ENCODE results near the gene ANK3.

Gene ANK3

DNA sequence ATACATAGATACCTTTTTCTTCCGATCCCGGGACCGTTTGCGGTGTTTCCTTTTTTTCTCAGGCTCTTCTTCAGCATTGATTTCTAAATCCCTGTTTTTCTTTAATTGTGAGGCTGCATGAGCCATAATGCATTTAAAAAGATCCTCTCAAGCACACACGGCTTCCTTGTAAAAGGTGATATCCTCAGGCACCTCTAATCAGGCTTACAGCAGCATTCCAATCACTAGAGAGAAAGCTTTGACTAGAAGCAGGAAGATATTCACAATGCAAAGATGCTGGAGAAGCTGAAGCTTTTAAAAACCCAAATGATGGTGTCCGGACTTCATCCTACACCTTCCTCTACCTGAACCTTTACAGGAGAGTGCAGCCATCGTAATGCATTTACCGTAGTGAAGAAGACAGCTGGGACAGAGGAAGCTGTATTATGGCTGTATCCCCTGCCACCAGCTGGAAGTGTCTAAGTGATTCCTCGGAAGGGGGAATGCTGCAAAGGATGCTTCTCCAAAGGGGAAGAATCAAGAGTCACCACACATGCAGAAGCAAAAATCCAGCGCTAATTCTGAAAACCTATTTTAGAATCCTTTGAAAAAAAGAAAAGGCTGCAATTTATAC lies at the start of gene ANK3:
TSS of gene ANK3 (minus strand) at position 463 of the 613 bp plus-strand sequence. CDS start at position 126, 337 bp downstream.
- DNase-seq (ENCODE audit: low read depth in 2 of 2): no peak

DNA sequence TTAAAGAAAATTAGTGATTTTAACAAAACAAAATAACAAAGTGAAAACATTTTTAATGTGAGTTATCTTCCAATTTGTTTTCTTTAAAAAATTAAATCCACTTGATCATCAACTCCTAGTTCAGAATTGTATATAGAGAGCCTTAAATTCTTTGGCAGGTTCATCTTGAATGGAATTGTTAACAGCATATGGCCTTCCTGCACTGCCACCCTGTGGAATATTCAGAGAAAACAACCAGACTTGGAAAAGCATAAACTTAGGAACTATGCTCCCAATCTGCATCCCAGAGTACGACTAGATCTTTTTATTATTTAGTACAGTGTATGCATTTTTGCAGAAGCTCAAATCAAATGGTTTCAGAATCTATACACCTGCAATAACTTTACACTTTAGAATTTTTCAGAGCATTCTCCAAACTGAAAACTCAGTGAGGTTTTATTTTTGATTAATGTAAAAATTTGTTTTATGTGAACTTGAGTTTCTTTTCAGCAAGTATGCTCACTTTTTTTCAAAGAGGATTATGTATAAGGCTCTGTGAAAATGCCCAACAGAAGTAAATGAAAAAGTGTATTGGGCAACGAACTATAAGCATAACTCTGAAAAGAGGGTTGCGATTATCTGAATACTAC lies 44.9 kb upstream of the ANK3 start:
- DNase-seq (ENCODE audit: low read depth in 2 of 2): no peak

DNA sequence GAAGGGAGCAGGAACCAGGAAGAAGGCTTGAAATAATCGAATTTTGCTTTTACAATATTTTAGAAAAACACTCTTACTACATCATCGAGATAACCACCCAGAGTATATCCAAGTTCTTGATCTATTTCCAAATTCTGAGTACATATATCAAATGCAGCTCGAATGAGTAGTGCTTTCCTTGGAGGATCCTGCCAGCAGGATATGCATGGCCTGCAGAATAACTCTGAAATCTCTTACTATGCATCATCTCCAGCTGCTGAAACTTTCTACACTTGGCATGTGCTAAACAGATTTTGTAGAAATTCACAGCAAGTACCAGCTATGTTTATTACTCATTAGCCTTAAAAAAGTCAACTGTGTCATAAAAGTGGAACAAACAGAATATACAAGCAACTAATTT lies 44.0 kb upstream of the ANK3 start:
- no peak for DNase-seq (ENCODE audit: low read depth in 2 of 2)

DNA sequence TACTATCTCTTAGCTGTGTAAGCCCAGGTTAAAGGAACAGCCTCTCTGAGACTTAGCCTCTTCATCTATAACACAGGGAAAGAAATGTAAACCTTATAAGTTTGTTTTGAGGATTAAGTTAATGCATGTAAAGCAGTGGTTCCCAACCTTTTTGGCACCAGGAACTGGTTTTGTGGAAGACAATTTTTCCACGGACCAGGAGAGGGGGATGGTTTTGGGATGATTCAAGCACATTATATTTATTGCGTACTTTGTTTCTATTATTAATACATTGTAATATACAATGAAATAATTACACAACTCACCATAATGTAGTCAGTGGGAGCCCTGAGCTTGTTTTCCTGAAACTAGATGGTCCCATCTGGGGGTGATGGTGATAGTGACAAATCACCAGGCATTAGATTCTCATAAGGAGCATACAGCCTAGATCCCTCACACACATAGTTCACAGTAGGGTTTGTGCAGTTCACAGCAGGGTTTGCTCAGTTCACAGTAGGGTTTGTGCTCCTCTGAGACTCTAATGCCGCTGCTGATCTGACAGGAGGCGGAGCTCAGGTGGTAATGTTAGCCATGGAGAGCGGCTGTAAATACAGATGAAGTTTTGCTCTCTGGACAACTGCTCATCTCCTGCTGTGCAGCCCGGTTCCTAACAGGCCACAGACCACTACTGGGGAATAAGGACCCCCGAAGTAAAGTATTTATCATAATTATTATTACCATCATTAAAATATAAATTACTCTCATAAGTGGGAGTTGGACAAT lies 41.3 kb upstream of the ANK3 start:
- no peak for DNase-seq (ENCODE audit: low read depth in 2 of 2)

DNA sequence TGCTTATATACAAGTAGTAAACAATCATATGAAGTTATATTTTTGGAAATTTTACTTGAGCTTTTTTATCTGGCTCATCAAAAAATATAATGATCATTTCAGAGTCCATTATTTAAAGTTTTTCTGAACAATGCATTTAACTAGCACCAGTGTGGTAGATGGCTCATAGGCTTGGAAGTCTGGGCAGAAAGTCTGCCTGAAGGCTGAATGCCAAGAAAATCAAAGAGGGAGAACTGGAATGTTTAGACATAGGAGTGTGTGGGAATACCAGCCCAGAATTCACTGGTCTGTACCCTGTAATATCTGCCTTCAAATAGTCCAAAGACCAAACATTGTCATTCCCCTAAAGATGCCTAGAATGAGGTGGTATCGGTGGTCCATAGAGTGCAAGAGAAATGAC lies 40.3 kb upstream of the ANK3 start:
- no peak for DNase-seq (ENCODE audit: low read depth in 2 of 2)

DNA sequence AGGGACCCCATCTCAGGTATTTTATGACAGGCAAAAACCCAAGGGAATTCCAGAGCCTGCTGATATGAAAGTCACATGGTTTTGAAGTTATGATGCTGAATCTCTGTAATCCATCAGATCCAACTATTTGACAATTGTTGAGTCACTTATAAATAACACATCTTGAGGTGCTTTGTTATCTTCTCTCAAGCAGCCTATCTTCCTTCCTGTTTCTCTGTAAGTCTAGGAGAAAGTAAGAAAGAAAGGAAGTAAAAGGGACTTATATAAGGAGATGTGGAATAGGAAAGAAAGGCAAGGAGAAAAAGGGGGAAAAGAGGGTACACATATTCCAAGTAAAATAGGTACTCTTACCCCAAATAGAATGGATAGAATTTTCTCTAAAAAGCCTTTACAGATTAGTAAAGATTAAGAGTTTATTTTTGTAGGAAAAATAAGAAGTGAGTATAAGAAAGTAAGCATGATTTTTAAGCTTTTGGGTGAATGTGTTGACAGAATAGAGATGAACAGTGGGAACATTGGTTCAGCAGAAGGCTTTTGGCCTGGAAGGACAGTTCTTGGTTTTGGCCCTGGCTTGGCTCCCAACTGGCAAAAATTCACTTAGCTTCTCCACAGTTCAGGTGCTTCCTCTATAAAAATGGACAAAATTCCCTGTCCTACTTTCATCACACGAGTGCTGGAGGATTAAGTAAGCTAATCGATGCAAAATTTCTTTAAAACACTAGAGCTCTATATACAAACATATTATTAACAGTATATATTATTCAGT lies 39.6 kb upstream of the ANK3 start:
- no peak for DNase-seq (ENCODE audit: low read depth in 2 of 2)

DNA sequence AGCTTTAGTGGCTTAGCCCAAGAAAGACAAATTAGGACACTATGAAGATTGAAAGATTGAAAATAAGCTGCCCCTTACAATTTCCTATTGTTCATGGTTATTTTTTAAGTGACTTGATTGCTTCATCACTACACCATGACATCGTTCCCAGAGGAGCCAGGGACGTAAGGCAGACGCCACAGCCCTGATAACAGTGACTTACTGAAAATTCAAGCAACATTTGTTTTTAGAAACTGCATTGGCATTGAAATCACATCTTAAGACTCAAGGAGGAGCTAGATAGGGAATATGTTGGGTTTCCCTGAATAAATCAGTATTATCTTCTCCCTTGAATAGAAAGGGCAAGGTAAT lies 38.7 kb upstream of the ANK3 start:
- DNase-seq (ENCODE audit: low read depth in 2 of 2): no peak

DNA sequence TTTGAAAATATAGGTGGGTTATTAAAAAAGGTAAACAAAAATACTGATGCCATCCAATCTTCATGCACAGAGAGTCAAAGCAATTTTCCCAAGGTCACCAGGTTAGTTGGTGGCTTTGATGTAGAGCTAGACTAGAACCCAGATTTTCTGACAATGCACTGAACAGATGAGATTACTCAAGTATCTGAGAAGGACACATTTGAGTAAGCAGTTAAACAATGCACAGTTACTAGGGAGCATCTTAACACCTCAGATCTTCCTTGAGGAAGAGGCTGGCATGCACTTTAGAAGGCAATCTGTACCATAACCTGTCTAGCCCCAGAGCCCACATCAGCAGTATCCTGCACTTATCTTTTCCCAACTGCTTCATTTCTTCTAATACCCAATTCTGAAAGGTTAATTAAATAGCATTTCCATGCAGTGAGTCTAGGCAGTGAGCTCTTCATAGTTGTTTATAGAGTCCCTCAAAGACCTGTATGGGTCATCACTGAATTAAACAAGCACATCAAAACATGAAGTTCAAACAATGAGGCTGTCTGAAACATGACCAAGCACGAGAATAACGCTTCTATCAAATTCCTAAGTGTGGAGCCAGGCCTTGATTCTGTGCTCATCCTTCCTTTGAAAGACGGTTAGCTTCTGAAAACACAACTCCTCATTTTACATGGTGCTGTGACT lies 38.2 kb upstream of the ANK3 start:
- no peak for DNase-seq (ENCODE audit: low read depth in 2 of 2)

DNA sequence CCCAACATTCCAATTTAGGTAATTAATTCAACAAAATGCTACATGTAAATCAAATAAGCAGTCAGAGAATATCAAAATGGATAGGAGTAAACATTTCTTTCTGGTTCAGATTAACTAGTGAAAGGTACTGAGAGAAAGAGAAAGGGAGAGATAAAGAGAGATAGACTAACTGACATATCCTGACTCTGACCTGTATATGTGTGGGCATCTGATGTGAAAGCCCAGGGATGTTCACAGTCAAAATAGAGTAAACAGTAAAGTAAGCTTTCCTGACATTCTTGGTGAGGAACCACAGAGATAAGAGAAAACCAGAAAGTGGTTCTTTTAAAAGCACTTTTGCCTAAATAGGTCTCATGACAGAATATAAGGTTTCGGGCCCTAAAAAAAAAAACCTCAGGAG lies 37.5 kb upstream of the ANK3 start:
- no peak for DNase-seq (ENCODE audit: low read depth in 2 of 2)

DNA sequence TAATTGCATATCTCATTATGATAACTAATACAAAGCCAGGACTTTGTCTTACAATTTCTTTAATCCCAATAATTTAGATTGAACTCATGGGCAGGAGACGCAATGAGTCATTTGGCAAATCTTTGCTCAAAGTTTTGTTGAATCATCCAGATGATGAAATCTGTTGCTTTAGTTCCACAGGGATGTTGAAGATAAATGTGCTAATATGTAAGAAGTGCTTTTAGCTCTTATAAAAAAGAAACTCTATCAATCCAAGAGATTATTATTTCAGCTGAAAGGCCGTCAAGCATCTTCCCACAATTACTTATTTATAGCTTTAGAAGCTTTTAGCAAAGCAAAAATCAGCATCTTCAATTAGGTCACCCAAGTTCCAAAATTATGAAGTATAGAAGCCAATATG lies 36.8 kb upstream of the ANK3 start:
- DNase-seq (ENCODE audit: low read depth in 2 of 2): no peak

DNA sequence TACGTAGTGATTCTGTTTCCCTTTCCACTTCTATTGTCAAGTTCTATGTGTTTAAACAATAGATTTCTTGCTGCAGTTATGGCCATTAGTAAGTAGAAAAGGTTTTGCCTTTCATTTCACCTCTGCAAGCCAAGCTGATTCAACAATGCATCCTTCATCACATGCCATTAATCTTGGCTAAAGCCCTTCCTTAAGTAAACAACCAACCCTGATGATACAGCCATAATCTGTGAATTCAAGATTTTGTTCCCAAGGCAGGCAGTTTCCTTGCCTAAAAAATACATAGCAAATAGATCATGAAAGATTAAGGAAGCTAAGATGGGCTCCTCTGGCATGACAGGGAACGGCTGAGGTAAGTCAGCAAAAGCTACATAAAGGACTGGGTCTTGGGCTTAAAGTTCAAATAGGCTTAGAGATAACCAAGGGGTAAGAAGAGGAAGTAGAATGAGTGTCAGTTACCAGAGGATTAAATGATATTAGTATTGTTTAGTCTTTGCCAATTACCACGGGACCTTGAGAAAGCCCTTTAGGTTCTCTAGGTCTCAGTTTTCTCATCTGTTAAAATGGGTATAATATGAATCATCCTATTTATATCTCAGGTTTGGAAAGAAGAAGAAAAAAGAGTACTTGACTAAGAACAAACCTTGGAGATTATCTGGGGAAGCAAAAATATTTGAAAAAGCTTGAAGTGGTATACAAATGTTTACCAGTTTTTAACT lies 35.9 kb upstream of the ANK3 start:
- DNase-seq (ENCODE audit: low read depth in 2 of 2): no peak

DNA sequence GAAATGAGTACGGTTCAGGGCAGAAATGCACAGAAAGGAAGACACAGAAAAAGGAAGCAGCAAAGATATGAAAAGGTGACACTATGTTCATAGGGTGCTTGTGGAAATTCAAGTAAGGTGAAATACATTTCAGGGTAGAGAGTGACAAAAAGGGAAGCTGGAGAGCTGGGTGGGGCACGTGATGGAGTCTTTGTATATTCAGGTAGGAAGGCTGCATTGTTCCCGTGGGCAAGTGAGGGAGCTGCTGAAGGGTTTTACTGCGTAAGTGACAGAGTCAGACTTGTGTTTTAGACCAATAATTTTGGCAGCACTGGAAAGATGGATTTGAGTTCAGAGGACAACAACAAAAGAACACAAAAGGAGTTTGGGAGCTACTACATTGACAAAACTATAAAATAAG lies 35.3 kb upstream of the ANK3 start:
- no peak for DNase-seq (ENCODE audit: low read depth in 2 of 2)

DNA sequence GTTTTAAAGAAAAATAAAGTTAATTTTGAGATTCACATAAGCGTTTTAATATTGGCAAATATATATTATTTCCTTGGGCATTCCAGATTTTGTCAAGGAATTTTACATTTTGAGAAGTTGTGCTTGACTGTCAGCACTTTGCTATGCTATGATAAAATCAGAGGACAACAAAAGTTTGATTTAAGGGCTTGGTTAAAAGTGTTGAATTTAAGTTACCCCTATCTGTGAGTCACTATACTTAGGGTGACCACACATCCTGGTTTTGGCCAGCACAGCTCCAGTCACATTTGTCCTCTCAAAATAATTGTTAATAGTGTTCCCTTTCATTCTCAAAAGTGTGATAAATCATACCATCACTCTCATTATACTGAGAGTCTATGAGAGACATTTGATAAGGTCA lies 34.2 kb upstream of the ANK3 start:
- DNase-seq (ENCODE audit: low read depth in 2 of 2): no peak

DNA sequence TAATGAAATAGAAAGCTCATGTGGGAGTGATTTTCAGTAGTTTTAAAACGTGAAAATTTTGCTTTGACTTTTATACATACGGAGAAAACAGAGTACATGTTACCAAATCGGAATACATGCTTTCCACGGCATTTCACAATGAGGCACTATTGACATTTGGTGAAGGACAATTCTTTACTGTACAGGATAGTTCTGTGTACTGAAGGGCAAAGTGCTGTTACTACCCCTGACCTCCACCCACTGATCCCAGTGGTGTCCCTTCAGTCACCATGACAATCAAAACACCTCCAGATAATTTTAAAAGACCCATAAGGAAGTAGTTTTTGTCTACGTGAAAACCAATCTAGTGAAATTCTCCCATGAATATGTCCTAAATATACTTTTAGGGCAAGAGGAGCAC lies 33.1 kb upstream of the ANK3 start:
- DNase-seq (ENCODE audit: low read depth in 2 of 2): no peak

DNA sequence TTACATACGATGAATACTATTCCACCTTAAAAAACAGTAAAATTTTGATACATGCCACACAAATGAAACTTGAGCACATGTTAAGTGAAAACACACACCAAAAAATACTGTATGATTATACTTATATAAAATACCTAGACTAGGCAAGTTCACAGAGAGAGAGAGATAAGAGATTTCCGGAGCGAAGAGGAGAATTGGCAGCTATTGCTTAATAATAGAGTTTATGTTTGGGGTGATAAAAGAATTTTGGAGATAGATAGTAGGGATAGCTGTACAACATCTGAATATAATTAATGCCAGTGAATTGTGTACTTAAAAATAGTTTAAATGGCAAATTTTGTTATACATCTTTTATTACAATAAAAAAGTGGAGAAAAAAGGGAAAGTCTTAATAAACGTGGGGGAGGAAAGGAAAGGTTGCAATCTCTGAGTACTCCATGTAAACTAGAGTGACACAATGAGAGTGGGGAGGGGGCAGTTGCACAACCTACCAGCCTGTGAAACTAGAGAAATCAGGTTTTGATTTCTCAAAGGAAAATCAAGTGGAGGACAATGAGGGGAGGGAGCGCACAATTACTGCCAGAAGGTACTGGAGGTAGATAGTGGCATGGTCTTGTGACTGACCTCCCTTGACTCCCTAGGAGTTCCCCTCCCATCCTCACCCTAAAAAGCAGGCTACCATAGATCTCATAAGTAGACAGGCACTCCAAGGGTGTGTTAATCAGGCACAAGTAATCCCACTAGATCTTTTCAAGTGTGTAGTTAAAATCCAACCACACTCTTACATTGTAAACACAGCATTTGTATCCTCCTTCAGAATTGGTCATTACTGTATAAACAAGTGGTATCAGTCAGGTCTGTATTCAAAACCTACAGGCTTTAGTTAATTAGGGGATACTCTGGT lies 31.6 kb upstream of the ANK3 start:
- no peak for DNase-seq (ENCODE audit: low read depth in 2 of 2)

DNA sequence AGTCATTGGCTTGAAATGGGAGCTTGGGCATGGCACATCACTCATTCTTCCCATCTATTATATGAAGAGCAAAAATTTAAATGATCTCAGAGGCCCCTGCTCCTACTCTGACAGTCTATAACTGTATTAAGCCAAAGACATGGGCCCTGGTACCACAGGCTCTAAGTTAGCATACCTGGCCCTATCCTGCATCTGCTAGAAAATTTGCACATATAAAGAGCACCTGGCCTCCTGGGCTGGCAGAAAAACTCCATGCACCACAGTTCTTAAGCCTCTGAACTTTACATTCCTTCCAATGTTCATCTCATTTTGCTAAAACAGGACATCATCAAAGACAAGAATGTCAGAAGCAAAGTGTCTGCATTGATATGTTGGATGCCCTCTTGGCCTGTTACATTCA lies 29.6 kb upstream of the ANK3 start:
- no peak for DNase-seq (ENCODE audit: low read depth in 2 of 2)

DNA sequence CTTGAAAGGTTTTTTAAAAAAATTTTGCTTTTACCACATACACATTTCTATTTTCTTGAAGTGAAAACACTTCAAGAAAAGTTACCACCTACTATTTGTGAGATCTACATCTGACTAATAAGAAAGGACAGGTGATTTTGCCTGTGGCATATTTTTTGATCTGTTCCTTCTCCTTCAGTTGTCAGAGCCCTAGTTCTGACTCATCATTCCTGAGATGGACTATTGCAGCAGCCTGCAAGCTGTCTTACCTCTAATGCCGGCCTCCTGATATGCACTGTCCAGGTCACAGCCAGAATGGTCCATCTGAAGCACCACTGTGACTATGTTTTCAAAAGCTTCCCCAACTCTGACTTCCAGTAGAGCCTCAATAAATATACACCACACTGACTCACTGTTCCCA lies 28.2 kb upstream of the ANK3 start:
- DNase-seq (ENCODE audit: low read depth in 2 of 2): no peak

DNA sequence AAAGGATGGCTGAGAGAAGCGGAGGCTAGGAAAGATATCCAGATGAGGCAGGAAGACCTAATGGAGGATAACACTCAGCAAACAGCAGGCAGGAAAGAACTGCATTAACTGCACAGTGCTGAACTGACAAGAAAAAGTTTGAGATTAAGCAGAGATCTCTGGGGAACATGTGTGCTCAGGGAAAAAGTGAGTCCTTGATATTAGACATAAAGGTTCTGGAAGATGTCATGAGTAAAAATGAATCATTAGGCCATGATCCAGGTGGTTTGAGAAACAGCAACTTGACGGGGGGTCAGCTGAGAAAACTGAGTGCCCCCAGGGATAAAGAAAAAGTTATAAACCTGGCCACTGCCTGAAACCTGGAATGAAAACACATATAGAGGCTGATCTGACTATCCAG lies 27.3 kb upstream of the ANK3 start:
- no peak for DNase-seq (ENCODE audit: low read depth in 2 of 2)

DNA sequence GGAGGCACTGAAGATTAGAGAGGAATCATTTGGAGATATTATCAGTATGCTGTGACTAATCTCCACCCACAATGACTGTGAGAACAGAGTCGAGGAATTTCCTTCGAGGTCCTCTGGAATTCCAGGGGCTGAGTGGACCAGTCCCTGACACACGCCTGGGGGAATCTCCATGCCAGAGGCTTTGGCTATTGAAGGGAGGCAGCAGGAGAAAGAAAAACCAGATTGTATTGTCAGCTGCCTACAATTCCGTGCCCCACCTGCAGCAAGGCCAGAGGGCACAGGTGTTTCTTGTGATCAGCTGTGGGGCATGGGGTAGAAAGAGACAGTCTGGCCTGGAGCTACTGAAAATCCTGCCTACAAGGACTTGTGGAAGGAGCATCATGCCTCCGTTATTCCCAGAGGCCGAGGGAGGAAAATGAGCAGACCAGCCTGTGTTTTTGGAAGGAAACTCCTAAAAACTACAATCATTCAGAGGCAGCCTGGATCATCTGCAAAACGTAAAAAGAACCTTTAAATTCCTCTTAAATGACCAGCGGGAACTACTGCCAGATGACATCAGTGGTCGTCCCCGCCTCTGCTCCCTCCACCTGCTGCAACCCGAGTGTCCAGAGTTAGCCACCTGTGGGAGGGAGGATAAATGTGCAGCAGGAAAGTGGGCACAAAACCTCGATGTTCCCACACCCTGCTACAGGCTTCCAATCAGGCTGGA lies 25.4 kb upstream of the ANK3 start:
- no peak for DNase-seq (ENCODE audit: low read depth in 2 of 2)

DNA sequence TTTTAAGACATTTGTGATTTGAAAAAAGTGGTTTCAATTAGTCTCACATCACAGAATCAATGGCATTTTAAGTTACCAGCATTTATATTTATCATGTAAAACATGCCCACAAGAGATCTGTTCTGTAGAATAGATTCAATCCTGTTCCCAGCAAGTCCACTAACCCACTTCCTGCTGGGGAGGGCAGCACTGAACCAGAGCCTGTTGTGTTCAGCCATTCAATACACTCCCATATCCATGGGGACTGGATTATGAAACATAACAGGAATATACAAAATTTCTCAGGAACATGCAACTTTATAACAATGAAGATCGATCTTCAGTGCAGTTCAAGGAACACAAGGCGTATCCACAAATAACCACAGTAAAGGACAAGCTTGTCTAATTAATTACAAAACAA lies 24.4 kb upstream of the ANK3 start:
- DNase-seq (ENCODE audit: low read depth in 2 of 2): no peak

Data from stimulated activated CD4-positive, alpha-beta T cell treated with anti-CD3 and anti-CD28 coated beads, Interleukin-4, amount 100 ng/mL, for 48 hours (primary cell).